Activated T-cell treated with anti-CD3 and anti-CD28 coated beads, Interleukin-2, amount 50 U/mL, for 24 hours (primary cell): Measurements from ENCODE around the gene DDAH2.

Source experiments
- DNase-seq: peaks from one replicate; pipeline ENCODE4 v3.0.0-alpha.2; 2020
- H3K27ac Mint-ChIP-seq: 2 replicates; pipeline ENCODE4 v1.8.0; 2020; ENCODE audit warnings: mild to moderate bottlenecking, mixed read lengths
- H3K27me3 Mint-ChIP-seq: 2 replicates; pipeline ENCODE4 v1.8.0; 2020; ENCODE audit warnings: mixed read lengths
- H3K36me3 Mint-ChIP-seq: 2 replicates; pipeline ENCODE4 v1.8.0; 2020; ENCODE audit warnings: low read depth, mixed read lengths
- H3K4me1 Mint-ChIP-seq: 2 replicates; pipeline ENCODE4 v1.8.0; 2020; ENCODE audit warnings: low read depth, mixed read lengths
- H3K4me3 Mint-ChIP-seq: 2 replicates; pipeline ENCODE4 v1.8.0; 2020; ENCODE audit warnings: mild to moderate bottlenecking, moderate library complexity, mixed read lengths
- H3K9me3 Mint-ChIP-seq: 2 replicates; pipeline ENCODE4 v1.8.0; 2020; ENCODE audit warnings: mixed read lengths

Gene DDAH2

GRCh38 chr6:31686483-31686882 lies 42.6 kb downstream of the DDAH2 start:
- Mint-ChIP-seq H3K36me3 (peaks cover 69% of the 10 kb centered on the region), H3K27me3 (no peaks in the 10 kb centered on the region), H3K4me1 (peaks cover 14% of the 10 kb centered on the region), H3K27ac (no peak overlapping the region), H3K4me3 (no peak overlapping the region), H3K9me3 (no peaks in the 10 kb centered on the region)
- no peak for DNase-seq

GRCh38 chr6:31683591-31683990 lies 45.5 kb downstream of the DDAH2 start:
- no peaks in the 10 kb centered on the region for H3K9me3 Mint-ChIP-seq
- H3K27me3 Mint-ChIP-seq: no peaks in the 10 kb centered on the region
- peaks cover 20% of the 10 kb centered on the region for H3K4me1 Mint-ChIP-seq
- peaks cover 41% of the 10 kb centered on the region for H3K36me3 Mint-ChIP-seq
- DNase-seq: no peak
- no peak overlapping the region for H3K4me3 Mint-ChIP-seq
- H3K27ac Mint-ChIP-seq: no peak overlapping the region

GRCh38 chr6:31681135-31681671 lies 47.9 kb downstream of the DDAH2 start:
- peak; percentile 67 for DNase-seq
- Mint-ChIP-seq H3K27ac (peak overlapping the region; percentile 75), H3K4me1 (peaks cover 20% of the 10 kb centered on the region), H3K36me3 (peaks cover 18% of the 10 kb centered on the region), H3K9me3 (no peaks in the 10 kb centered on the region), H3K4me3 (peak overlapping the region; percentile 79), H3K27me3 (no peaks in the 10 kb centered on the region)

- peaks cover 13% of the 10 kb centered on the region for H3K36me3 Mint-ChIP-seq
- peaks cover 20% of the 10 kb centered on the region for H3K4me1 Mint-ChIP-seq
- peak; percentile 77 for DNase-seq
- H3K4me3 Mint-ChIP-seq: peak within 1 kb of the TSS; percentile 79
- peak within 1 kb of the TSS; percentile 75 for H3K27ac Mint-ChIP-seq
- H3K9me3 Mint-ChIP-seq: no peaks in the 10 kb centered on the region
- H3K27me3 Mint-ChIP-seq: no peaks in the 10 kb centered on the region
These were observed 48.6 kb downstream of the DDAH2 start, which contains the start of gene LY6G5C for GRCh38 chr6:31680226-31681134. TSS of gene LY6G5C (minus strand) at chr6:31681067. CDS start at chr6:31680373, 694 bp downstream.

- no peaks in the 10 kb centered on the region for H3K27me3 Mint-ChIP-seq
- H3K27ac Mint-ChIP-seq: no peak overlapping the region
- H3K4me1 Mint-ChIP-seq: peaks cover 20% of the 10 kb centered on the region
- no peak for DNase-seq
- H3K4me3 Mint-ChIP-seq: no peak overlapping the region
- no peaks in the 10 kb centered on the region for H3K9me3 Mint-ChIP-seq
- peaks cover 21% of the 10 kb centered on the region for H3K36me3 Mint-ChIP-seq
These were observed 51.1 kb downstream of the DDAH2 start for GRCh38 chr6:31677955-31678354.
